Measurements from ENCODE around the gene TM4SF5.

DNA sequence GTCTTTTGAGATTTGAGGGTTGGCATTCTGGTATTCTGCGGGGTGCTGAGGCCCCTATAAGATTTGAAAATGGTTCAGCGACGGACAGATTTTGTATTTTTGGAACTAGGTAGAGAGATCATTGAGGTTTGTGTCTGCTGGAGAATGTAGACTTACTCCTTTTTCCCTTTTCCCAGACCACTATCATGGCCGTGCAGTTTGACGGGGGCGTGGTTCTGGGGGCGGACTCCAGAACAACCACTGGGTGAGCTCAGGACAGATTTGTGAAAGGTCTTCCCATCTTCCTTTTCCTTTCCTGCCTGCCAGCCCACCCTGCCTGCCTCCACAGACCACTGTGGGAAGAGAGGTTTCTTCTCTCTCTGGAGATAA, 24.9 kb downstream of the TM4SF5 start:
- TF ChIP-seq YY1 (IDR thresholded peaks at IDR 0.05; ENCODE audit: low read depth, low read length): peak; percentile 80; the same call in 1 of the 2 replicates
- no peak for TF ChIP-seq RAD21 (IDR thresholded peaks at IDR 0.05; ENCODE audit: insufficient read depth, low read depth, low read length)

All from GM12878 (cell line).